ENCODE data around the gene BLVRB.
"Not testable (repeated sequence)": the region's sequence is repeated elsewhere in the genome, so short reads cannot be mapped to it uniquely, and the experiment has no call there.

BLVRB gene

DNA sequence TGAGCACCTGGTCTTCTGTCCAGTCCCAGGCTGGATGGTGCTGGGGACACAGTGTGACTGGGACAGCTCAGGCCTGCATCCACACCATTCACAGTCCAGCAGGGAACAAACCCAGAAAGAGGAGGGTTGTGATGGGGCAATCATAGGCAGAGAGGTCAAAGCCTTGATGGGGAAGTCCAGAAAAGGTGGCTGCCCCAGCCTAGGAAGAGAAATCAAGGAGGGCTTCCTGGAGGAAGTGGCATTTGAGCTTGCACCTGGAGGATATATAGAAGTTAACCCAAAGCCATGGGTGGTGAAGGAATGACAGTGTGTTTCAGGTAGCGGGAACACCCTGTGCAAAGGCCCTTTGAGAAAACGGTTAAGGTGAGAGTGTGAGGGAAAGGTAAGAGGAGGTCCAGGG lies 49.8 kb downstream of the BLVRB start:
- Histone ChIP-seq H3K4me1 (ENCODE audit: control insufficient read depth, insufficient read depth, low read length) (peaks cover 3% of the 10 kb centered on the region; the same call in 1 of the 2 replicates), H3K36me3 (ENCODE audit: control insufficient read depth, insufficient read depth, low read length) (no peaks in the 10 kb centered on the region), H3K27me3 (ENCODE audit: control insufficient read depth, insufficient read depth, low read length) (no peaks in the 10 kb centered on the region), H3K9me3 (ENCODE audit: control insufficient read depth, insufficient read depth, low read length) (no peaks in the 10 kb centered on the region), H3K27ac (ENCODE audit: low read length) (no peak overlapping the region), H3K4me3 (ENCODE audit: low read length) (no peak overlapping the region)
- DNase-seq (ENCODE audit: low read depth, low spot score) = no peak
- no CpG with 5 or more reads among the region's 2 CpGs for WGBS (ENCODE audit: insufficient coverage, insufficient read length)

DNA sequence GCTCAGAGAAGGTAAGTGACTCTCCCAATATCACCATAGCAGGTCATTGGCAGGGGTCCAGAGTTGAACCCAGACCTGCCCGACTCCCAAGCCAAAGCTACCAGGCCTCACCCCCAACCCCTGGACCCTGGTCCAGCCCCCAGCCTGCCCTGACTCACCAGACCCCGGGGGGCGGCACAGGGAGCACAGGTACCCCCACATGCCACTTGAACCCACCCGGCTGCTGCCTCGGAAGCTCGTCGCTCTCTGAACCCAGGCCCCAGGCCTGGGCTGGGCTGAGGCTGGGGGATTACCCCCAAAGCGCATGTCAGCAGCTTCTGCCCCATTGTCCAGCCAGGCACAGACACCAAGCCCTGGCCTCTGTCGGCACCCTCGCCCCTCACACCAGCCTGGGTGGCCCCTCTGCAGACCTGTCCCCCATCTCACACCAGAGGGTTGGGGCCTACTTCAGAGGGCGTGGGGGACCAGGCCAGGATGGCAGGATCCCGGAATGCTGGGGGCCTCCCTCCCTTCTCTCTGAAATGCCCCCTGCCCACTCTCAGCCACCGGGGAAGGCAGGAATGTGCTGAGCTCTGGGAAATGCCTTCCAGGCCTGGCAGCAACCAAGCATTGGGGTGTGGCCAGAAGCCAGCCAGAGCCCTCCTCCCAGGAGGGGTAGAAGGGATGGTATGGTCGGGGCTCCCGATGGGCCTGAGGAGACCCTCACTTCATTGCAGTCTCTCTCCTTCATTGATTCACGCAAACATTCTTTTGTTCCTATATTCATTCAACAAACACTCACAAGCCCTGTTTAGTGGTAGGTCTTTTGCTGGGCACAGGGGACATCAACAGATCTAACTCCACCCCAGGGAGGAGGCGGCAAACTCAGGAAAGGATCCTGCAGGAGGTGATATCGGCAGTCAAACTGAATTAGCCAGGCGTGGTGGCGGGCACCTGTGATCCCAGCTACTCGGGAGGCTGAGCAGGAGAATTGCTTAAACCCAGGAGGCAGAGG lies 50.7 kb downstream of the BLVRB start:
- peaks cover 5% of the 10 kb centered on the region; the same call in 1 of the 2 replicates for H3K4me1 ChIP-seq (ENCODE audit: control insufficient read depth, insufficient read depth, low read length)
- no peaks in the 10 kb centered on the region for H3K36me3 ChIP-seq (ENCODE audit: control insufficient read depth, insufficient read depth, low read length)
- no peak for DNase-seq (ENCODE audit: low read depth, low spot score)

DNA sequence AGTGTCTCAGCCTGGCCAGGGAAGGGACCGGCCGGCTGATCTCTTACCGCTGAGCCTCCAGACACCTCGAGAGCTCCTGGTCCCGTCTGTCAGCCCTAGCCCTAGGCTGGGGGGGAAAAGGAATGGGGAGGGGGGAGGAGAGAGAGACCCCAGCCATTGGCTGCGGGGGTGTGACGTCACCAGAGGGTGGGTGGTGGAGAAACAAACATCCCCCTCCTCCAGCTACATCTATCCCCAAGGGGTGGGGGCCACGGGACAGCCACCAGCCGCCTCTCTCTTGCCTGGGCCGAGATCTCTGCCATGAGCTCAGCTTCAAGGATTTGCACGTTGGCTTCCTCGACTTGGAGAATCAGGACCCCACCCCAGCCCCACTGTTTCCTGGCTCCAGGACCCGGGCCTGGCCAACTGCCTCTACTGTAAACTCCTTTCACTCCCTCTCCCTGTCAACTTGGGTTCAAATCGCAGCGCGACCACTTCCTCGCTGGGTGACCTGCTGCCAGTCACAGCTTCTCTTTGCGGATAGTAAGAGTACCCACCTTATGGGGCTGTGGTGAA lies 52.2 kb downstream of the BLVRB start, which contains the start of gene PRX:
Gene PRX, minus strand, starts transcription at position 88 of the 555 bp plus-strand sequence. CDS start 5,446 bp downstream, outside the sequence.
- no CpG with 5 or more reads among the region's 18 CpGs for WGBS (ENCODE audit: insufficient coverage, insufficient read length)
- no peaks in the 10 kb centered on the region for H3K36me3 ChIP-seq (ENCODE audit: control insufficient read depth, insufficient read depth, low read length)
- DNase-seq (ENCODE audit: low read depth, low spot score) = no peak
- no peak within 1 kb of the TSS for H3K4me3 ChIP-seq (ENCODE audit: low read length)
- H3K4me1 ChIP-seq (ENCODE audit: control insufficient read depth, insufficient read depth, low read length) = peaks cover 5% of the 10 kb centered on the region; the same call in 1 of the 2 replicates
- no peak within 1 kb of the TSS for H3K27ac ChIP-seq (ENCODE audit: low read length)
- no peaks in the 10 kb centered on the region for H3K27me3 ChIP-seq (ENCODE audit: control insufficient read depth, insufficient read depth, low read length)
- H3K9me3 ChIP-seq (ENCODE audit: control insufficient read depth, insufficient read depth, low read length) = no peaks in the 10 kb centered on the region

More for the DNA sequence above, 50.7 kb downstream of the BLVRB start:
- no peak overlapping the region for H3K4me3 ChIP-seq (ENCODE audit: low read length)
- no CpG with 5 or more reads among the region's 21 CpGs for WGBS (ENCODE audit: insufficient coverage, insufficient read length)
- H3K9me3 ChIP-seq (ENCODE audit: control insufficient read depth, insufficient read depth, low read length) = no peaks in the 10 kb centered on the region
- no peaks in the 10 kb centered on the region for H3K27me3 ChIP-seq (ENCODE audit: control insufficient read depth, insufficient read depth, low read length)
- no peak overlapping the region for H3K27ac ChIP-seq (ENCODE audit: low read length)

DNA sequence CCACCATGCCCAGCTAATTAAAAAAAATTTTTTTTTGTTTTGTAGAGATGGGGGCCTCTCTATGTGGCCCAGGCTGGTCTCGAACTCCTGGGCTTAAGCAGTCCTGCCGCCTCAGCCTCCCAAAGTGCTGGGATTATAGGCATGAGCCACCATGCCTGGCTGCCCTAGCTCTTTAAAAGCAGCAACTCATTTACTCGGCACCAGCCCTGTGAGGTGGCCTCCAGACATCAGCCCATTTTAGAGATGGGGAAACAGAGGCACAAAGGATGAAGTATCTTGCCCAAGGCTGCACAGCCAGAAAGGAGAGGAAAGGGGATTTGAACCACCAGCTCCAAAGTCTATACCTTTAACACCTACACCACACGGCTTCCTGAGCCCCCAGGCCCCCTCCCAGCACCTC lies 52.7 kb downstream of the BLVRB start:
- Histone ChIP-seq H3K27ac (ENCODE audit: low read length) (no peak overlapping the region), H3K9me3 (ENCODE audit: control insufficient read depth, insufficient read depth, low read length) (no peaks in the 10 kb centered on the region), H3K4me3 (ENCODE audit: low read length) (no peak overlapping the region), H3K4me1 (ENCODE audit: control insufficient read depth, insufficient read depth, low read length) (peaks cover 5% of the 10 kb centered on the region; the same call in 1 of the 2 replicates), H3K27me3 (ENCODE audit: control insufficient read depth, insufficient read depth, low read length) (no peaks in the 10 kb centered on the region), H3K36me3 (ENCODE audit: control insufficient read depth, insufficient read depth, low read length) (no peaks in the 10 kb centered on the region)
- WGBS (ENCODE audit: insufficient coverage, insufficient read length) = no CpG with 5 or more reads among the region's 4 CpGs
- DNase-seq (ENCODE audit: low read depth, low spot score) = no peak

DNA sequence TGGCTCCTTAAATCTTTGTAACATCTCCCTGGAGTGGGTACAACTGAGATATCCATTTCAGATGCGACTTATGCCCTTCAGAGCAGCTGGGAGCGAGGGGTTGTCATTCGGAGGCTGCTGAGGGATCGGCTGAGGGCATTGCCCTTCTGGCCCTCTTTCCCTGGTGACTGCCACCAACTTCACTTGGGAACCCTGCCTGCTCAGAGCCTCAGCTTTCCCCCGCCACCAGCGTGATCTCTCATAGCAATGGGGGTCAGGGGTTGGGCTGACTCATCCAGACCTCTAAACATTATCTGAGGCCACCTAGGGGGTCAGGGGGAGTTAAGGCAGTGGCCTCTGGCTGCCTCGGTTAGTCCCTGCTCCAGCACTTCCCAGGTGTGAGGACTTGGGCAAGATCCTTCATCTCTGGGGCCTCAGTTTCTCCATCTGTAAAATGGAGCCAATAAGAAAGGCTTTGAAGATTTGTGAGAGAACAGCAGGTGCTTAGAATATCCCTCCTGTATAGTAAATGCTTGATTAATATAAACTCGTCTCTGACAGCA lies 53.5 kb downstream of the BLVRB start:
- Histone ChIP-seq H3K27me3 (ENCODE audit: control insufficient read depth, insufficient read depth, low read length) (no peaks in the 10 kb centered on the region), H3K4me3 (ENCODE audit: low read length) (no peak overlapping the region), H3K36me3 (ENCODE audit: control insufficient read depth, insufficient read depth, low read length) (no peaks in the 10 kb centered on the region), H3K27ac (ENCODE audit: low read length) (no peak overlapping the region), H3K4me1 (ENCODE audit: control insufficient read depth, insufficient read depth, low read length) (peaks cover 2% of the 10 kb centered on the region; the same call in 1 of the 2 replicates), H3K9me3 (ENCODE audit: control insufficient read depth, insufficient read depth, low read length) (no peaks in the 10 kb centered on the region)
- DNase-seq (ENCODE audit: low read depth, low spot score) = no peak
- WGBS (ENCODE audit: insufficient coverage, insufficient read length) = no CpG with 5 or more reads among the region's 8 CpGs

DNA sequence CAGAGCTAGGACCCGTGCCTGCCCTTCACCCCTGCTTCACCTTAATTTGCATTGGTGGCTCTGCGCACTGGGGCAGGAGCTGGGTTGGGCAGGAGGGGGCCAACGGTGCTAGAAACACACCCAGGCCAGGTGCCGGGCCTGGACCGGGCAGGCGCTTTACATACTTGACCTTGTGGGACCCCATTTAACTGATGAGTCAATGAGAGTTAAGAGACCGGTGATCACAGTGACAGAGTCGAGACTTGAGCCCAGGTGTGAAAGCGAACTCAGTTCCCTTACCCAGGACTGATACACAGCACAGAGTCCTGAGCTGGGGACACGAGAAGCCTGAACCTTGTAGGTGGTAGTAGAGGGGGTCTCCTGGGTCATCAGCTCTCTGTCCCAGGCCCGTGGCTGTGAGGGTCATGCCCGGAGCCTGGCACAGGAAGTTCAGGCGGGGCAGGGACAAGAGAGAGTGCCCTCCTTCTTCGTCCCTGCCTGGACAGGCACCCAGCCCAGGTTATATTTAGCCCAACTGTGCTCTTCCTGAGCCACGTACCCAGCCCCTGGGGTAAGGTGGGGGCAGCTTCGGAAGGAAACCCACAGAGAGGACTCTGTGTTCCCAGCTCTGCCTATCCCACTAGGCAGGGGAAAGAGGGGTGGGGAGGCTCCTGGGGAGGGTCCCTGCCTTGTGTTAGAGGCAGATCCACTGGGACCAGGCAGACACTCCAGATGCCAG lies 54.3 kb downstream of the BLVRB start:
- Histone ChIP-seq H3K4me1 (ENCODE audit: control insufficient read depth, insufficient read depth, low read length) (peaks cover 2% of the 10 kb centered on the region; the same call in 1 of the 2 replicates), H3K9me3 (ENCODE audit: control insufficient read depth, insufficient read depth, low read length) (no peaks in the 10 kb centered on the region), H3K4me3 (ENCODE audit: low read length) (no peak overlapping the region), H3K36me3 (ENCODE audit: control insufficient read depth, insufficient read depth, low read length) (no peaks in the 10 kb centered on the region), H3K27ac (ENCODE audit: low read length) (no peak overlapping the region), H3K27me3 (ENCODE audit: control insufficient read depth, insufficient read depth, low read length) (no peaks in the 10 kb centered on the region)
- no CpG with 5 or more reads among the region's 16 CpGs for WGBS (ENCODE audit: insufficient coverage, insufficient read length)
- no peak for DNase-seq (ENCODE audit: low read depth, low spot score)

DNA sequence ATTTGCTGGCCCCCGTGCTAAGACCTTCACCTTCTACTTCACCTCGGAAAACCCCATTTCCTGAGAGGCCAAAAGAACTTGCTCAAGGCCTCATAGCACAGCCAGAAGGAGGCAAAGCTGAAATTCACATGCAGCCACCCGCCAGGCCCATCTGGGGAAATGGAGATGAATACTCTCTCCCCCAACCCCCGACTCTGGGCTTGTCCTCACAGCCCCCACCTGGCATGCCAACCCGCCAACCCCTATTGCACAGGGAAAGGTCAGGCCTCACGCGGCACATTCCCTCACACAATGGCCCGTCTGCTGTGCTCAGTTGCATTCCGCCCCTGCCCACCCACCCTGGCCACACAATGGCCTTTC lies 55.5 kb downstream of the BLVRB start:
- WGBS (ENCODE audit: insufficient coverage, insufficient read length) = no CpG with 5 or more reads among the region's 9 CpGs
- Histone ChIP-seq H3K36me3 (ENCODE audit: control insufficient read depth, insufficient read depth, low read length) (no peaks in the 10 kb centered on the region), H3K27ac (ENCODE audit: low read length) (no peak overlapping the region), H3K9me3 (ENCODE audit: control insufficient read depth, insufficient read depth, low read length) (no peaks in the 10 kb centered on the region), H3K27me3 (ENCODE audit: control insufficient read depth, insufficient read depth, low read length) (no peaks in the 10 kb centered on the region), H3K4me1 (ENCODE audit: control insufficient read depth, insufficient read depth, low read length) (peaks cover 2% of the 10 kb centered on the region; the same call in 1 of the 2 replicates), H3K4me3 (ENCODE audit: low read length) (no peak overlapping the region)
- DNase-seq (ENCODE audit: low read depth, low spot score) = no peak

DNA sequence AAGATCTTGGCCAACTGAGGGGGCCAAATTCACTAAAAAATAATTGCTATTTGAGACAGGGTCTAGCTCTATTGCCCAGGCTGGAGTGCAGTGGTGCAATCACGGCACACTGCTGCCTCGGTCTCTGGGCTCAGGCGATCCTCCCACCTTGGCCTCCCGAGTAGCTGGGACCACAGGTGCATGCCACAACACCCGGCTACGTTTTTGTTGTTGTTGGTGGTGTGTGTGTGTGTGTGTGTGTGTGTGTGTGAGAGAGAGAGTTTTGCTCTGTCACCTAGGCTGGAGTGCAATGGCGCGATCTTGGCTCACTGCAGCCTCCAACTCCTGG lies 57.0 kb downstream of the BLVRB start:
- not testable (repeated sequence) for H3K4me3 ChIP-seq (ENCODE audit: low read length); H3K36me3 ChIP-seq (ENCODE audit: control insufficient read depth, insufficient read depth, low read length); H3K9me3 ChIP-seq (ENCODE audit: control insufficient read depth, insufficient read depth, low read length); DNase-seq (ENCODE audit: low read depth, low spot score); H3K27ac ChIP-seq (ENCODE audit: low read length); H3K4me1 ChIP-seq (ENCODE audit: control insufficient read depth, insufficient read depth, low read length); H3K27me3 ChIP-seq (ENCODE audit: control insufficient read depth, insufficient read depth, low read length)
- no CpG with 5 or more reads among the region's 8 CpGs for WGBS (ENCODE audit: insufficient coverage, insufficient read length)

DNA sequence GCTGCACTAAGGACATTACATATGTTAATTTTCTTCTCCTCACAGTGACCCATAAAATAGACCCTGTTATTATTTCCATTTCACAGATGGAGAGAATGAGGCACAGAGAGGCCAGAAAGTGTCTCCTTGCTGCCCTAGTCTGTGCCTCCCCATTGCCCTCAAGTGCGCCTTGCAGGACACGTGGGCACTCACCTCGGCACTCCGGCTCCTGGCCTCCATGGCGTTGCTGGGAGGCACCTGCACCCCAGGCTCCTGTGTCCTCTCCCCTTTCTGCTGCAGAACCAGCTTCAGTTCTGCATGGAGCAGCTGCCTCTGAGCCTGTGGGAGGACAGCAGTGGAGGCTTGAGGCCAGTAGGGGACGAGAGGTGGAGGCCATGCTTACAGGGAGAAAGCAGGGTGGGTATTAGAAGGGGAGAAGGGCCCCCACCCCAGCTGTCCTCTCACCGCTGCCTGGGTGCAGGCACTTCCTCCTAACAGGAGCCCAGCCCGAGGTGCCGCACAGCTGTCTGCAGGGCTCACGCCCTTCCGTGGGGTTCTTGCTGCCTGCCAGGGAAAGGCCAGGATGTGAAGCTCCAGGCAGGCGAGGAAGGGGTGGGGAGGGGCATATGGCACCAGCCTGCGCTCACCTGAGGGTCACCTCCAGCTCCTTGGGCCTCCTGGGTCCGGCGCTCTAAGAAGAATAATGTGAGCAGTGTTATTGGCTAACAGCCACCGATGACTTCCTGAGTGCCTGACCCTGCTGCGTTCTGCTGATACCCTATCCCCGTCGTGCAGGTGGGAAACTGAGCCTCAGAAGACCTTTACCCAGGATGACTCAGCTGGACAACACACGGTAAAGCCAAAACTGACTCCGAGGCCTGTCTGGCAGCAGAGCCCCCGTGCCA lies 57.6 kb downstream of the BLVRB start:
- Histone ChIP-seq H3K36me3 (ENCODE audit: control insufficient read depth, insufficient read depth, low read length) (no peaks in the 10 kb centered on the region), H3K9me3 (ENCODE audit: control insufficient read depth, insufficient read depth, low read length) (no peaks in the 10 kb centered on the region), H3K27ac (ENCODE audit: low read length) (no peak overlapping the region), H3K4me1 (ENCODE audit: control insufficient read depth, insufficient read depth, low read length) (peaks cover 4% of the 10 kb centered on the region; the same call in 1 of the 2 replicates), H3K4me3 (ENCODE audit: low read length) (no peak overlapping the region), H3K27me3 (ENCODE audit: control insufficient read depth, insufficient read depth, low read length) (no peaks in the 10 kb centered on the region)
- WGBS (ENCODE audit: insufficient coverage, insufficient read length) = no CpG with 5 or more reads among the region's 22 CpGs
- no peak for DNase-seq (ENCODE audit: low read depth, low spot score)

Data from iPS DF 6.9 (cell line).